ENCODE data around the gene ADPRH. TPM values are rescaled to one million over a fixed set of nuclear protein-coding genes. Genes with fewer than 3 reads are reported as not detected.

ADPRH gene
- total RNA-seq, 4 donors from 2014 or later: 1.8 to 2.4 (median 2.3) TPM

DNA sequence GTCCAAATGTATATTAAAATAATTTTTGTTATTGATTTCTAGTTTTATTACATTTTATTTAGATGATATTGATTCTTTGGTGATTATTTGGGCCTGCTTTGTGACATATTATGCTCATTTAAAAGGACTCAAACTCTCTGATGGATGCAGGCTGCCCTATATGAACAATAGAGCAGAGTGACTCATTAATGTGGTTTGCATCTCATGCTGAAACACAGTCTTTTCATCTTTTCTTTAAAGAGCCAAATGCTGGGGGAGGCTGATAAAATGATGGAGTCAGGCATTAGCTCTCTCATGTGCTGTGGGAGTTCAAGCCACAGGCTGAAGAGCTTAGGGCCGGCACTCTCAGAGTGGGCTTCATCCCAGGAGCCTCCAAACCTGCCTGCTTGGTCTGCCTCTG lies 25.6 kb downstream of the ADPRH start:
- no peak overlapping the region for H3K27ac ChIP-seq
- TF ChIP-seq, protein P1, sequence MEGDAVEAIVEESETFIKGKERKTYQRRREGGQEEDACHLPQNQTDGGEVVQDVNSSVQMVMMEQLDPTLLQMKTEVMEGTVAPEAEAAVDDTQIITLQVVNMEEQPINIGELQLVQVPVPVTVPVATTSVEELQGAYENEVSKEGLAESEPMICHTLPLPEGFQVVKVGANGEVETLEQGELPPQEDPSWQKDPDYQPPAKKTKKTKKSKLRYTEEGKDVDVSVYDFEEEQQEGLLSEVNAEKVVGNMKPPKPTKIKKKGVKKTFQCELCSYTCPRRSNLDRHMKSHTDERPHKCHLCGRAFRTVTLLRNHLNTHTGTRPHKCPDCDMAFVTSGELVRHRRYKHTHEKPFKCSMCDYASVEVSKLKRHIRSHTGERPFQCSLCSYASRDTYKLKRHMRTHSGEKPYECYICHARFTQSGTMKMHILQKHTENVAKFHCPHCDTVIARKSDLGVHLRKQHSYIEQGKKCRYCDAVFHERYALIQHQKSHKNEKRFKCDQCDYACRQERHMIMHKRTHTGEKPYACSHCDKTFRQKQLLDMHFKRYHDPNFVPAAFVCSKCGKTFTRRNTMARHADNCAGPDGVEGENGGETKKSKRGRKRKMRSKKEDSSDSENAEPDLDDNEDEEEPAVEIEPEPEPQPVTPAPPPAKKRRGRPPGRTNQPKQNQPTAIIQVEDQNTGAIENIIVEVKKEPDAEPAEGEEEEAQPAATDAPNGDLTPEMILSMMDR (IDR thresholded peaks at IDR 0.05): no peak
- TF ChIP-seq EP300 (IDR thresholded peaks at IDR 0.05; ENCODE audit: low read depth) (no peak), POLR2A (IDR thresholded peaks at IDR 0.05) (no peak), POLR2AphosphoS5 (IDR thresholded peaks at IDR 0.05) (no peak)
- in situ Hi-C loops (cut with MboI; ENCODE audit: low pct_ligation_motif_present in 1 of 4, low pct_unique_long_range_greater_than_20kb in 1 of 4, low sequenced_read_pairs in 3 of 4) (no loop called here), intact Hi-C loops (cut with DNase I; ENCODE audit: low total_unique reads) (no loop called here)
- no peaks in the 10 kb centered on the region for H3K36me3 ChIP-seq
- no peak for DNase-seq
- WGBS, 2 donors (ENCODE audit: low coverage in 1 of 2): 100% methylated on average over 1 of the region's 1 CpG; no CpG with 5 or more reads in 1 of the 2 donors
- no peaks in the 10 kb centered on the region for H3K4me1 ChIP-seq
- no peaks in the 10 kb centered on the region for H3K9me3 ChIP-seq
- H3K4me3 ChIP-seq: no peak overlapping the region
- no peaks in the 10 kb centered on the region for H3K27me3 ChIP-seq

DNA sequence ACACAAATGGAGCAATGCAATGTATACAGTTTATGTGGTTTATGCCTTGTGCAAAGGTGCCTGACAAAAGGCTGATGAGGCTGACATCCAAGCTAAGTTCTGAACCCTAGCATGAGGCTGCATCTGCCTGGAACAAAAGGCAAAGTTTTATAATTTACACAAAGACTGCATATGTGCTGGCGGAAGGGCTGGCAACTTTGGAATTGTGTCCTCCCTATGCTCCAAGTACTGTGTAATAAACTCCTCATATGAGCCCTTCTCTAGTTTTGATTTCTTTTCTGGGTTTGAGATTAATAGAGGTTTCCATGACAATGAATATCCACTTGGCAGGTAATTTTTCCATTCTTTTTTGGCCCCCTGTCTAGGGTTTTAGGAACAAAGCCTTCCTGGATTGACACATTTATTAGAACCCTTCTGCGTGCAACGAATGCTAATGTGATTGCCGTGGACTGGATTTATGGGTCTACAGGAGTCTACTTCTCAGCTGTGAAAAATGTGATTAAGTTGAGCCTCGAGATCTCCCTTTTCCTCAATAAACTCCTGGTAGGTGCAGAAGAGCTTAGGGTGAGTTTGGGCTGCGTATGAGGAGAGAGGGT lies 29.2 kb downstream of the ADPRH start:
- H3K9me3 ChIP-seq: no peaks in the 10 kb centered on the region
- DNase-seq: no peak
- H3K27me3 ChIP-seq: no peaks in the 10 kb centered on the region
- TF ChIP-seq, protein P1 (IDR thresholded peaks at IDR 0.05): no peak
- no peak for TF ChIP-seq POLR2AphosphoS5 (IDR thresholded peaks at IDR 0.05)
- TF ChIP-seq POLR2A (IDR thresholded peaks at IDR 0.05): no peak
- TF ChIP-seq EP300 (IDR thresholded peaks at IDR 0.05; ENCODE audit: low read depth): no peak
- no peak overlapping the region for H3K4me3 ChIP-seq
- WGBS, 2 donors (ENCODE audit: low coverage in 1 of 2): 90 to 91% methylated on average over 5 to 6 of the region's 6 CpGs
- in situ Hi-C loops (cut with MboI; ENCODE audit: low pct_ligation_motif_present in 1 of 4, low pct_unique_long_range_greater_than_20kb in 1 of 4, low sequenced_read_pairs in 3 of 4) (no loop called here), intact Hi-C loops (cut with DNase I; ENCODE audit: low total_unique reads) (no loop called here)
- H3K4me1 ChIP-seq: no peaks in the 10 kb centered on the region
- H3K27ac ChIP-seq: no peak overlapping the region
- no peaks in the 10 kb centered on the region for H3K36me3 ChIP-seq

DNA sequence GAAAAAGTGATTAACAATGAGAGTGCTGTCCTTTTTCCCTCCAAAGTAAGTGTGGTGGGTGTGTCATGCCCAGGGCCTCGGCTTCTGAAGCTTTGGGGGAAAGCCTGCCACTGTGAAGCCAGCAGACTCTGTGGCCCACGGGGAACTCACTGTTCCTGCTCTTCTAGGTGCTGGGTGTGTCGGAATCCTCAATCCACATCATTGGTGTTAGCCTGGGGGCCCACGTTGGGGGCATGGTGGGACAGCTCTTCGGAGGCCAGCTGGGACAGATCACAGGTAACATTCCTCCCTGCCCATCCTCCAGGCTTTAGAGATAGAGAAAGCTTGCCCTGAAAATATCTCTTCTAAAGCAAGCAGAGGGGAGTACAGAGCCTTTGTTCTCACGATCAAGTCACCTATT lies 30.0 kb downstream of the ADPRH start:
- intact Hi-C loops (cut with DNase I; ENCODE audit: low total_unique reads) (no loop called here), in situ Hi-C loops (cut with MboI; ENCODE audit: low pct_ligation_motif_present in 1 of 4, low pct_unique_long_range_greater_than_20kb in 1 of 4, low sequenced_read_pairs in 3 of 4) (no loop called here)
- DNase-seq: no peak
- Histone ChIP-seq H3K4me1 (no peaks in the 10 kb centered on the region), H3K9me3 (no peaks in the 10 kb centered on the region), H3K27ac (no peak overlapping the region), H3K27me3 (no peaks in the 10 kb centered on the region), H3K36me3 (no peaks in the 10 kb centered on the region), H3K4me3 (no peak overlapping the region)
- 55 to 80% methylated on average over 1 to 6 of the region's 6 CpGs for WGBS, 2 donors (ENCODE audit: low coverage in 1 of 2)
- TF ChIP-seq POLR2AphosphoS5 (IDR thresholded peaks at IDR 0.05): no peak
- no peak for TF ChIP-seq EP300 (IDR thresholded peaks at IDR 0.05; ENCODE audit: low read depth)
- TF ChIP-seq POLR2A (IDR thresholded peaks at IDR 0.05): no peak
- TF ChIP-seq, protein P1 (IDR thresholded peaks at IDR 0.05): no peak

DNA sequence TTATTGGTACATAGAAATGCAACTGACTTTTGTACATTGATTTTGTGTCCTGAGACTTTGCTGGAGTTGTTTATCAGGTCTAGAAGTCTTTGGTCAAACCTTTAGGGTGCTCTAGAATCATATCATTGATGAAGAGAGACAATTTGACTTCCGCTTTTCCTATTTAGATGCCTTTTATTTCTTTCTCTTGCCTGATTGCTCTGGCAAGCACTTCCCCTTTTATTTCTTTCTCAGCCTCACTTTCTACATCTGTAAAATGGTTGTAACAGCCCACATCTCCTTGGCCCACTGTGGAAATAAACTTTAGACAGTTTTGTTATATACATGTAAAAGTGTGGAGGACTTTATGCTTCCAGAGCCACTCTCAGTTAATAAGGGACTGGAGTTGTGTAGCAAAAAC lies 32.4 kb downstream of the ADPRH start:
- Histone ChIP-seq H3K4me1 (no peaks in the 10 kb centered on the region), H3K27ac (no peak overlapping the region), H3K4me3 (no peak overlapping the region), H3K27me3 (no peaks in the 10 kb centered on the region), H3K36me3 (no peaks in the 10 kb centered on the region), H3K9me3 (no peaks in the 10 kb centered on the region)
- 79 to 90% methylated on average over 1 of the region's 1 CpG for WGBS, 2 donors (ENCODE audit: low coverage in 1 of 2)
- in situ Hi-C loops (cut with MboI; ENCODE audit: low pct_ligation_motif_present in 1 of 4, low pct_unique_long_range_greater_than_20kb in 1 of 4, low sequenced_read_pairs in 3 of 4): no loop called here
- intact Hi-C loops (cut with DNase I; ENCODE audit: low total_unique reads): no loop called here
- TF ChIP-seq EP300 (IDR thresholded peaks at IDR 0.05; ENCODE audit: low read depth) (no peak), POLR2AphosphoS5 (IDR thresholded peaks at IDR 0.05) (no peak), POLR2A (IDR thresholded peaks at IDR 0.05) (no peak)
- TF ChIP-seq, protein P1 (IDR thresholded peaks at IDR 0.05): no peak
- DNase-seq: no peak
